Measurements from ENCODE around the gene PLCD4.

Gene PLCD4

DNA sequence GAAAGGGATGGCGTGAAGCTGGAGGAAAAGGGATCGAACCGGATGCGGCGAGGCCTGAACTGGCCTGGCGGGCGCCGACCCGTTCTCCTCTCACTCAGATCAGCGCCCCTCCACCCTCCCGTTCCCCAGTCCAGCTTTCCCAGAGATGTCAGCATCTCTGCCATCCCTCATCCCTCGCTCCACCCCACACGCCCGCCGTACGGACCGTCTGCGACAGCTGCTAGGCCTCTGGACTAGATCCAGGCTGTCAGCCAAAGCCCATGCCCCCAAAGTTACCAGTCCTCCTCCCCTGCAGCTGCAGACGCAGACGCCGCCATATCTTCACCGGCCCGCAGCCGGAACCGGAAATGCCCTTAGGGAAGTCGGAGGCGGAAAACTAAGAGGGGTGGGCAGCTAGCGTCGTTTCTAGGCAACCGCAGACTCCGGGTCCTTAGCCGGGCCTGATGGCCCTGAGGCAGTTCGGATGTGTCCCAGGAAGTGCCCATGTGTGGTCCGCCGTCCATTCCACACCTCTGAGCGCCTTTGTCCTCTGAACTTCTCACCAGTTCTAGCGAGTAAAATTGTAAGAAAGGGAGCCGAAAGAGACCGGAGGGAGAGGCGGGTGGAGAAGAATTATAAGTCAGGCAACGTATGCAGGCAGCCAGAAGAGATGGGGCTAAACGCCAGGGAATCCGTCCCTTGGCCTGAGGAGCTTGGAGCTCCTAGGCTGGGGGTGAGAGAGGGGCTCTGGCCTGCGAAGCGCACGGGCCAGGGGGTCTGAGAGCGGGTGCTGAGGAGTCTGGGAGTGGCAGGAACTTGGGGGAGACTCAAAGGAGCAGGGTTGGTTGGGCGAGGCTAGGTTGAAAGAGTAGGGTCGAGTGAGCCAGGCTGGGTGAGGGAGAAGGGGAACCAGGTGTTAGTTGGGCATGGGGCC lies 64.2 kb downstream of the PLCD4 start, which contains the start of the genes RNF25 and STK36:
TSS of gene RNF25 (minus strand) at position 349 of the 913 bp plus-strand sequence. CDS start at position 317, 32 bp downstream.
TSS of gene STK36 (plus strand) at position 433 of the 913 bp plus-strand sequence. CDS start 744 bp downstream, outside the sequence.
- DNase-seq: peak; percentile 73 to 76

DNA sequence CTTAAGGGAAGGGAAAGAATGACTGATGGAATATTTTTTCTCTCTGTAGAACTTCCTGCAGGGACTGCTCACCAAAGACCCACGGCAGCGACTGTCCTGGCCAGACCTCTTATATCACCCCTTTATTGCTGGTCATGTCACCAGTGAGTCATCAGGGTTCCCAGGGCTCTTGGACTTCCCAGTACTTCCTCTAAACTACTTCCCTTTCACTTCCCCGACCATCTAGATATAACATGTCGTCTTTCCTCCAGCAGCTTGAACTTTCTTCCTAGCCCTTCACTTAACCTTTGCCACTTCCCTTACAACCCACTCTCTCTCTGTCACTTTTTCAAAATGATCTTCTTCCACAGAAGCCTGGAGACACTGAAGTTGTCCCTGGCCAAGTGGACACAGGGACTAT lies 71.4 kb downstream of the PLCD4 start:
- DNase-seq: no peak

DNA sequence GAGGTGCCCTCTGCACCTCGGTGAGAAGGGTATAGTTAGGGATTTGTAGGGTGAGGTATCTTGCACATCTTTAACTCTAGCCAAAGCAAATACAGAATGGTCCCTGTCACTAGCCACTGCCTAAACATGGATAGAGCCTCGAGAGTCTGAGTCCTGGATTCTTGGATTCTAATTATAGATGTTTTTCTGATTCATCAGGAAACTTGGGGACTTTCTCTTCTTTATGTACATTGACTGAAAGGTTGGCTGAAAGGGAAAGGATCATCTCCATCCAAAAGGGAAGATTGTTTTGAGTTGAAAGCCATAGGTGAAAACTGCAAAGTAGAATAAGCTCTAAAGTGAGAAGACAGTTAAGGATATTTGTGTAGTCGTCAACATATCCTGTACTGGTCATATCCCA lies 72.4 kb downstream of the PLCD4 start:
- DNase-seq: no peak

All from stimulated activated CD4-positive, alpha-beta T cell treated with anti-CD3 and anti-CD28 coated beads, Interleukin-2, amount 100 ng/mL, for 48 hours (primary cell).